ENCODE measurements around the gene GRIK1.

The GRIK1 gene

DNA sequence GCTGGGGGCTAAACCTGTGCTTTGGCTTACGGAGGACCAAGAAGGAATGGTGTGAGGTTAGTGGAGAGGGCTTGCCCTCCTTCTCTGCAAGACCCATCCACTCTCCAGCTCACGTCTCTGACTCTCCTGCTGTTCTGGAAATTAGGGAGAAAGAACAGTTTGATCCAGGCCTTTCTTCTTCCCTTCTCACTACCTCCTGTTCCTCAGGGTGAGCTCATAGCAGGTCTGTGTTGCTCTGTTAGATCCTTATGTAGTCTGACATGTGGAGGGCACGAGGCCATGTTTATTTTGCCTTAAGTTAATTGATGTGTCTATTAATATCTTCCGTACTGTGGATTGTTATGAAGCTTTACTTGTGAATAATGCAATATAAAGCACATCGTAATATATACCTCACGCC lies 315.0 kb downstream of the GRIK1 start:
- no peak overlapping the region for H2BK12ac ChIP-seq (ENCODE audit: low read length in 2 of 2)
- H4K91ac ChIP-seq (ENCODE audit: low read length) = no peak overlapping the region
- no peaks in the 10 kb centered on the region for H3K9me3 ChIP-seq (ENCODE audit: control insufficient read depth, low read length)
- H2AFZ ChIP-seq (ENCODE audit: low read depth, low read length) = no peak overlapping the region
- no peak overlapping the region for H3K18ac ChIP-seq (ENCODE audit: low read depth in 1 of 2, low read length in 2 of 2)
- H3K27ac ChIP-seq (ENCODE audit: low read length, poor library complexity, severe bottlenecking) = no peak overlapping the region
- no peak overlapping the region for H2BK120ac ChIP-seq (ENCODE audit: low read depth, low read length)
- no peaks in the 10 kb centered on the region for H3K27me3 ChIP-seq (ENCODE audit: control insufficient read depth in 1 of 2, insufficient read depth in 1 of 2, low read length in 2 of 2)
- H3K4me1 ChIP-seq (ENCODE audit: control insufficient read depth, insufficient read depth, low read depth, low read length) = peaks cover 2% of the 10 kb centered on the region
- no peak overlapping the region for H3K9ac ChIP-seq (ENCODE audit: low read length)
- H2AK5ac ChIP-seq (ENCODE audit: low read length, severe bottlenecking) = no peak overlapping the region
- H2BK5ac ChIP-seq (ENCODE audit: low read depth, low read length, poor library complexity, severe bottlenecking) = no peak overlapping the region
- H4K8ac ChIP-seq (ENCODE audit: low read length) = no peak overlapping the region
- no peak overlapping the region for H3K4me2 ChIP-seq (ENCODE audit: low read length, poor library complexity, severe bottlenecking)
- no peaks in the 10 kb centered on the region for H3K79me1 ChIP-seq (replicated peaks; ENCODE audit: low read length, poor library complexity, severe bottlenecking)
- no peak overlapping the region for H2BK15ac ChIP-seq (ENCODE audit: low read depth, poor library complexity, severe bottlenecking)
- no peak overlapping the region for H3K4me3 ChIP-seq (ENCODE audit: insufficient read depth in 1 of 2, low read depth in 1 of 2, low read length in 2 of 2)
- H3K23ac ChIP-seq (ENCODE audit: low read length in 2 of 2) = no peak overlapping the region
- H3K36me3 ChIP-seq (ENCODE audit: control insufficient read depth in 1 of 2, insufficient read depth in 2 of 2, low read depth in 1 of 2, low read length in 2 of 2) = no peaks in the 10 kb centered on the region
- no peak for DNase-seq
- WGBS = 92% methylated on average over 2 of the region's 6 CpGs
- no peak overlapping the region for H3K4ac ChIP-seq (ENCODE audit: low read depth in 1 of 2, low read length in 2 of 2)
- no peak overlapping the region for H3K14ac ChIP-seq (ENCODE audit: low read length in 2 of 2)

DNA sequence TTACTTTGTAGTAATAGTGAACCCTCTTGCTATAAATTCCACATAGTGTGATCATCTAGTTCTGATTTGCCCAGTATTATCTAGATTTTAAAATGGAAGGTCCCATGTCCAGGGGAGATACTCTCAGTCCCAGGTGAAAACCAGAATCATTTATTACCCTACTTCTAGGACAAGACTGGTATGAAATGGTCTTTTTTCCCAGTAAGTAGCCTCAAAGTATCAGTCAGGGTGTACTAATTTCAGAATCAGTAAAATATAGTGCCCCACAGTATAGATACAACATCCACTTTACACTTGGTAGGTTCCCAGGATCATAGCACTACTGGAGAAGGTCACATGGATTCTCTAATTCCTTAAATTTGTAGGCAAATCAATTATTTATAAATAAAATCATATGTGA lies 318.3 kb downstream of the GRIK1 start:
- H3K14ac ChIP-seq (ENCODE audit: low read length in 2 of 2) = no peak overlapping the region
- H3K27me3 ChIP-seq (ENCODE audit: control insufficient read depth in 1 of 2, insufficient read depth in 1 of 2, low read length in 2 of 2) = no peaks in the 10 kb centered on the region
- H4K8ac ChIP-seq (ENCODE audit: low read length) = no peak overlapping the region
- H3K27ac ChIP-seq (ENCODE audit: low read length, poor library complexity, severe bottlenecking) = no peak overlapping the region
- H3K23ac ChIP-seq (ENCODE audit: low read length in 2 of 2) = no peak overlapping the region
- H3K4me2 ChIP-seq (ENCODE audit: low read length, poor library complexity, severe bottlenecking) = no peak overlapping the region
- H3K4me1 ChIP-seq (ENCODE audit: control insufficient read depth, insufficient read depth, low read depth, low read length) = peaks cover 2% of the 10 kb centered on the region
- H2BK15ac ChIP-seq (ENCODE audit: low read depth, poor library complexity, severe bottlenecking) = no peak overlapping the region
- no peaks in the 10 kb centered on the region for H3K36me3 ChIP-seq (ENCODE audit: control insufficient read depth in 1 of 2, insufficient read depth in 2 of 2, low read depth in 1 of 2, low read length in 2 of 2)
- H2AK5ac ChIP-seq (ENCODE audit: low read length, severe bottlenecking) = no peak overlapping the region
- H2BK5ac ChIP-seq (ENCODE audit: low read depth, low read length, poor library complexity, severe bottlenecking) = no peak overlapping the region
- H2BK120ac ChIP-seq (ENCODE audit: low read depth, low read length) = no peak overlapping the region
- no peak for DNase-seq
- no peak overlapping the region for H3K9ac ChIP-seq (ENCODE audit: low read length)
- no peak overlapping the region for H3K4me3 ChIP-seq (ENCODE audit: insufficient read depth in 1 of 2, low read depth in 1 of 2, low read length in 2 of 2)
- no peak overlapping the region for H2AFZ ChIP-seq (ENCODE audit: low read depth, low read length)
- H3K79me1 ChIP-seq (replicated peaks; ENCODE audit: low read length, poor library complexity, severe bottlenecking) = no peaks in the 10 kb centered on the region
- H3K4ac ChIP-seq (ENCODE audit: low read depth in 1 of 2, low read length in 2 of 2) = no peak overlapping the region
- H3K18ac ChIP-seq (ENCODE audit: low read depth in 1 of 2, low read length in 2 of 2) = no peak overlapping the region
- no peak overlapping the region for H4K91ac ChIP-seq (ENCODE audit: low read length)
- H2BK12ac ChIP-seq (ENCODE audit: low read length in 2 of 2) = no peak overlapping the region
- H3K9me3 ChIP-seq (ENCODE audit: control insufficient read depth, low read length) = no peaks in the 10 kb centered on the region

DNA sequence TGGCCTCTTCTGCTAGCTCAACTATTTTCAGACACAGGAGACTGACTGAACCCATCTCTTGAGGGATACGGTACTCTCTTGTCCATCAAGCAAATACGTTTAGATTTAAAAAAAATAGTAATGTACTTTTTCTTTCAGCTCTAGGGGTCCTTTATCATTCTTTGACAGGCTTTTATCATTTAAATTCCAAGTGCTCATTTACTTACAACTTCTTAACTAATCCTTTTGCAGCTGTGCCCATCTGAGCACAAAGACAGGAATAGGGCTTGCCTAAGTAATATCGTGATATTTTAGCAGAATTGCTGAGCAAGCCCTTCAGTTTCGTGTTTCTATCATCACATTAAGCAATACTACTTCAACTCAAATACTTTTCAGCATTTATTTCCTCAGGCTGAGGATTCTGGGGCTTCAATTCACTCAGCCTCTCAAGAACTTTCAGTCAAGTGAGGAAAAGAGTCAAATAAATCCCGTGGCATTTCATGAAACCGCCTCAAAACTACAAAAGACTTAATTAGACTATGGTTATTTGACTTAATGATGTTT lies 323.5 kb downstream of the GRIK1 start:
- Histone ChIP-seq H3K18ac (ENCODE audit: low read depth in 1 of 2, low read length in 2 of 2) (no peak overlapping the region), H3K27ac (ENCODE audit: low read length, poor library complexity, severe bottlenecking) (no peak overlapping the region), H3K4me3 (ENCODE audit: insufficient read depth in 1 of 2, low read depth in 1 of 2, low read length in 2 of 2) (no peak overlapping the region), H4K91ac (ENCODE audit: low read length) (no peak overlapping the region), H4K8ac (ENCODE audit: low read length) (no peak overlapping the region), H3K4ac (ENCODE audit: low read depth in 1 of 2, low read length in 2 of 2) (no peak overlapping the region), H3K9ac (ENCODE audit: low read length) (no peak overlapping the region), H2BK120ac (ENCODE audit: low read depth, low read length) (no peak overlapping the region), H2BK5ac (ENCODE audit: low read depth, low read length, poor library complexity, severe bottlenecking) (no peak overlapping the region), H2BK15ac (ENCODE audit: low read depth, poor library complexity, severe bottlenecking) (no peak overlapping the region), H2AFZ (ENCODE audit: low read depth, low read length) (no peak overlapping the region), H3K9me3 (ENCODE audit: control insufficient read depth, low read length) (no peaks in the 10 kb centered on the region), H2BK12ac (ENCODE audit: low read length in 2 of 2) (no peak overlapping the region), H2AK5ac (ENCODE audit: low read length, severe bottlenecking) (no peak overlapping the region), H3K23ac (ENCODE audit: low read length in 2 of 2) (no peak overlapping the region), H3K4me1 (ENCODE audit: control insufficient read depth, insufficient read depth, low read depth, low read length) (no peaks in the 10 kb centered on the region), H3K27me3 (ENCODE audit: control insufficient read depth in 1 of 2, insufficient read depth in 1 of 2, low read length in 2 of 2) (no peaks in the 10 kb centered on the region), H3K14ac (ENCODE audit: low read length in 2 of 2) (no peak overlapping the region), H3K4me2 (ENCODE audit: low read length, poor library complexity, severe bottlenecking) (no peak overlapping the region), H3K36me3 (ENCODE audit: control insufficient read depth in 1 of 2, insufficient read depth in 2 of 2, low read depth in 1 of 2, low read length in 2 of 2) (no peaks in the 10 kb centered on the region), H3K79me1 (replicated peaks; ENCODE audit: low read length, poor library complexity, severe bottlenecking) (no peaks in the 10 kb centered on the region)
- DNase-seq = no peak
- WGBS = 75% methylated on average over 2 of the region's 6 CpGs

DNA sequence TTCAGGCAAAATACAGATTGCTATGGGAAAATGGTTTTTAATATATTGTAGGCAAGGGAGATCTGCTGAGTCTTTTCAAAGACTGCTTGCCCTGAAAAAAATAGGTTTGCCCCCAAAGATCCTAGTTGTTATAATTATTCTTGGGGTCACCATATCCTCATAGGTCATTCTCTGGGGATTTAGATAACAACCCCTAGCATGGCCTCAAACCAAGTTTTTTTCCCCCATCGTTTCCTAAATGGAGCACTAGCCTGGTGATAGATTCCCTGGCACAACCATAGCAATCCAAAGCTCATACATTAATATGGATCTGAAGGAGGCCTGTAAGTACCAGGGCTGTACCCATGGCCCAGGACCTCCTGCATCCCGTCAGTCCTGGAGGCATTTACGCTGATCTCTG lies 325.9 kb downstream of the GRIK1 start:
- no peak for DNase-seq
- Histone ChIP-seq H3K14ac (ENCODE audit: low read length in 2 of 2) (no peak overlapping the region), H3K9me3 (ENCODE audit: control insufficient read depth, low read length) (no peaks in the 10 kb centered on the region), H4K91ac (ENCODE audit: low read length) (no peak overlapping the region), H2BK12ac (ENCODE audit: low read length in 2 of 2) (no peak overlapping the region), H3K23ac (ENCODE audit: low read length in 2 of 2) (no peak overlapping the region), H3K18ac (ENCODE audit: low read depth in 1 of 2, low read length in 2 of 2) (no peak overlapping the region), H3K4me1 (ENCODE audit: control insufficient read depth, insufficient read depth, low read depth, low read length) (no peaks in the 10 kb centered on the region), H2BK5ac (ENCODE audit: low read depth, low read length, poor library complexity, severe bottlenecking) (no peak overlapping the region), H4K8ac (ENCODE audit: low read length) (no peak overlapping the region), H2AFZ (ENCODE audit: low read depth, low read length) (no peak overlapping the region), H2AK5ac (ENCODE audit: low read length, severe bottlenecking) (no peak overlapping the region), H3K4me3 (ENCODE audit: insufficient read depth in 1 of 2, low read depth in 1 of 2, low read length in 2 of 2) (no peak overlapping the region), H3K79me1 (replicated peaks; ENCODE audit: low read length, poor library complexity, severe bottlenecking) (no peaks in the 10 kb centered on the region), H3K27me3 (ENCODE audit: control insufficient read depth in 1 of 2, insufficient read depth in 1 of 2, low read length in 2 of 2) (no peaks in the 10 kb centered on the region), H3K36me3 (ENCODE audit: control insufficient read depth in 1 of 2, insufficient read depth in 2 of 2, low read depth in 1 of 2, low read length in 2 of 2) (no peaks in the 10 kb centered on the region), H2BK120ac (ENCODE audit: low read depth, low read length) (no peak overlapping the region), H3K4me2 (ENCODE audit: low read length, poor library complexity, severe bottlenecking) (no peak overlapping the region), H2BK15ac (ENCODE audit: low read depth, poor library complexity, severe bottlenecking) (no peak overlapping the region), H3K4ac (ENCODE audit: low read depth in 1 of 2, low read length in 2 of 2) (no peak overlapping the region), H3K27ac (ENCODE audit: low read length, poor library complexity, severe bottlenecking) (no peak overlapping the region), H3K9ac (ENCODE audit: low read length) (no peak overlapping the region)
- 77% methylated on average over 3 of the region's 3 CpGs for WGBS

All from mesenchymal stem cell (in vitro differentiated cells and primary cell).